ENCODE results near the gene CDK5RAP2. TPM values are rescaled to one million over a fixed set of nuclear protein-coding genes. Genes with fewer than 3 reads are reported as not detected.
A peak's percentile ranks its signal among the peaks of the same experiment; 100 is the strongest.

Gene CDK5RAP2
- polyA plus RNA-seq, 1 experiment = 30.3 TPM

DNA sequence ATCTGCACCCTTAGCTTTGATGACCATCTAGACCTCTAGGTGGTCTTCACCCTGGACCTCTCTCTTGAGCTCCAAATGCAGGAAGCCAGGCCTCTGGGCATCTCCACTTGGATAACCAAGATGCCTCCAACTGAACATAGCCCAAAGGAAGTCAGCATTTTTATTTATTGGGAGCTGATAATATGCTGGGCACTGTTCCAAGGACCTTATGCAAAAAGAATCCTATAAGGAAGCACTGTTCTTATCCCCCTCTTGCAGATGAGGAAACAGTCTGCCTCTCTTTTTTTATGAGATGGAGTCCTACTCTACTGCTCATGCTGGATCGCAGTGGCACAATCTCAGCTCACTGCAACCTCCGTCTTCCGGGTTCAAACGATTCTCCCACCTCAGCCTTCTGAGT is 219.9 kb downstream of the CDK5RAP2 start:
- no peak overlapping the region for H3K4me3 ChIP-seq (ENCODE audit: low read depth, low read length)
- no peaks in the 10 kb centered on the region for H3K27me3 ChIP-seq (ENCODE audit: control insufficient read depth, insufficient read depth, low read length)
- CTCF ChIA-PET = no interaction called here
- no peak for DNase-seq (ENCODE audit: low read depth, low spot score)
- no peak overlapping the region for H3K27ac ChIP-seq (ENCODE audit: low read depth, low read length)
- TF ChIP-seq CTCF (IDR thresholded peaks at IDR 0.05; ENCODE audit: low read depth, low read length) = no peak
- POLR2A ChIA-PET = no interaction called here
- no peaks in the 10 kb centered on the region for H3K9me3 ChIP-seq (ENCODE audit: control insufficient read depth, insufficient read depth, low read length)

DNA sequence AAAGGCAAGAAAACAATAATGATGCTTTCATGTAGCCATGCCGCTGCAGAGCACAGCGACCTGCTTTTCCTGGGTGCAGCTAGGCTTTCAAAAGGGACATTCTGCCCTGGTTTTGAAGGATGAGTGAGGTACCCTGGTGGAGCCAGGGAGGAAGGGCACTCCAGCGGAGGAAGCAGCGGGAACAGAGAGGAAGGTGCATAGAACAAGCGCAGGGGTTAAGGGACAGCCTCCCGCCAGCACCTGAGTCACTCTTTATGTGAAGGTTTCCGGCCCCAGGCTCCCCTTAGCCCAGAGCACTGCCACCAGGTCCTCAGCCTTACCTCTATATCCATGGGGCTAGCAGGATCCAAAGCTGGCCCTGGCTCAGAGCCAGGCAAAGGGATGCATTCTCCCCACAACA is 221.1 kb downstream of the CDK5RAP2 start:
- TF ChIP-seq CTCF (IDR thresholded peaks at IDR 0.05; ENCODE audit: low read depth, low read length) = no peak
- no peak overlapping the region for H3K27ac ChIP-seq (ENCODE audit: low read depth, low read length)
- no peaks in the 10 kb centered on the region for H3K9me3 ChIP-seq (ENCODE audit: control insufficient read depth, insufficient read depth, low read length)
- POLR2A ChIA-PET = no interaction called here
- no peaks in the 10 kb centered on the region for H3K27me3 ChIP-seq (ENCODE audit: control insufficient read depth, insufficient read depth, low read length)
- no peak overlapping the region for H3K4me3 ChIP-seq (ENCODE audit: low read depth, low read length)
- DNase-seq (ENCODE audit: low read depth, low spot score) = no peak
- CTCF ChIA-PET = no interaction called here

DNA sequence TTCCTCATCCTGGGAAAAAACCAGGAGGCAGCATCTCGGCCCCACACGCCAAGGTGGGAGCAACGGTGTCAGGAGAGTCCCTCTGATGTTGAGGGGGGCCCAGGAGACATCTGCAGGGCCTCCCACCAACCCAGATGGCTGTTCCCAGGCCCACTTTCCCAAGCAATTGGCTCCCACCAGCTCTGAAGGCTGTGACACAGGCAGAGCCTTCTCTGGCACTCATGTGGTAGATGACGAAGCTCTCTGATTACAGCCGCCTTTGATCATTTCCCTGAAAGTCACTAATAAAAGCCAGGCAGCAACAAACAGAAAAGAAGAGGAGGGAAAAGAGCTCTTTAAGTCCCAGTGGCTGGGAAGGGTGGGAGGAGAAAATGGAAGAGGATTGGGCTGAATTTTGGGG is 226.5 kb downstream of the CDK5RAP2 start:
- H3K27ac ChIP-seq (ENCODE audit: low read depth, low read length) = peak overlapping the region; percentile 11
- POLR2A ChIA-PET = no interaction called here
- no peak for TF ChIP-seq CTCF (IDR thresholded peaks at IDR 0.05; ENCODE audit: low read depth, low read length)
- H3K9me3 ChIP-seq (ENCODE audit: control insufficient read depth, insufficient read depth, low read length) = no peaks in the 10 kb centered on the region
- H3K4me3 ChIP-seq (ENCODE audit: low read depth, low read length) = no peak overlapping the region
- DNase-seq (ENCODE audit: low read depth, low spot score) = peak; percentile 10
- H3K27me3 ChIP-seq (ENCODE audit: control insufficient read depth, insufficient read depth, low read length) = no peaks in the 10 kb centered on the region
- CTCF ChIA-PET = interaction anchor here (2.8 to 3.2 kb wide), 2 partner anchors 124 kb away, joined by 11 to 22 read pairs; no protein-coding TSS in a partner anchor

DNA sequence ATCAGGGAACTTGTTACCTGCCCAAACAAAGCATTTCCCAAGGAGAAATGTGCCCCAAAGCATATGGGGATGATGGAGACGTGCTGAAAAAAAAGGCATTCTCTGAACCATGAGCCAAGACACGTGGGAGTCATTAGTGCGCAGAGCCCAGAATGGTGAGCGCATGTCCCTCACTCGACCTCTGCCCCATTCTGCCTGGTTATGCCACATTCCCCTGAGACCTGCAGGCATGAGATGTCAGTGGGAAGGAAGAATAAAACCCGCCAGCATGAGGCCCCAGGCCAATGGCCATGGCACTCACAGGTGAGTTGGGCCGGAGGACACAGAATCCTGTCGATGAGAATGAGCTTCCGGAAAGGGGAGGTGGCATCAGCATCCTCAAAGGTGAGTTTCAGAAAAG is 228.9 kb downstream of the CDK5RAP2 start:
- Histone ChIP-seq H3K27ac (ENCODE audit: low read depth, low read length) (no peak overlapping the region), H3K4me3 (ENCODE audit: low read depth, low read length) (no peak overlapping the region), H3K9me3 (ENCODE audit: control insufficient read depth, insufficient read depth, low read length) (no peaks in the 10 kb centered on the region), H3K27me3 (ENCODE audit: control insufficient read depth, insufficient read depth, low read length) (no peaks in the 10 kb centered on the region)
- TF ChIP-seq CTCF (IDR thresholded peaks at IDR 0.05; ENCODE audit: low read depth, low read length) = no peak
- DNase-seq (ENCODE audit: low read depth, low spot score) = no peak
- CTCF ChIA-PET = interaction anchor here (1.8 to 2.8 kb wide), 2 partner anchors 126 to 795 kb away, joined by 7 to 11 read pairs; no protein-coding TSS in a partner anchor
- POLR2A ChIA-PET = no interaction called here

GRCh38 chr9:120350596-120350995 is 229.4 kb downstream of the CDK5RAP2 start:
- Histone ChIP-seq H3K27ac (ENCODE audit: low read depth, low read length) (no peak overlapping the region), H3K4me3 (ENCODE audit: low read depth, low read length) (no peak overlapping the region), H3K9me3 (ENCODE audit: control insufficient read depth, insufficient read depth, low read length) (no peaks in the 10 kb centered on the region), H3K27me3 (ENCODE audit: control insufficient read depth, insufficient read depth, low read length) (no peaks in the 10 kb centered on the region)
- TF ChIP-seq CTCF (IDR thresholded peaks at IDR 0.05; ENCODE audit: low read depth, low read length) = no peak
- ChIA-PET CTCF (interaction anchor here (1.8 to 2.8 kb wide), 3 partner anchors 127 to 794 kb away, joined by 7 to 11 read pairs (median 9); no protein-coding TSS in a partner anchor), POLR2A (no interaction called here)
- no peak for DNase-seq (ENCODE audit: low read depth, low spot score)

All from AG04450 (cell line).